NB4 (cell line): ENCODE results near the gene LAMTOR1.

Experiments used
- MYC ChIP-seq: IDR thresholded peaks from 2 replicates; pipeline ENCODE4 v1.6.1; 2011; ENCODE audit warnings: low read depth, low read length
- POLR2A ChIP-seq: IDR thresholded peaks from 2 replicates; pipeline ENCODE4 v1.6.1; 2011; ENCODE audit warnings: mild to moderate bottlenecking; ENCODE audit not compliant: insufficient read length; ENCODE audit errors: extremely low read depth
- TF ChIP-seq, protein P1 (sequence below): IDR thresholded peaks from one replicate; pipeline ENCODE4 v1.5.1; 2012; ENCODE audit warnings: low read depth, low read length
- TF ChIP-seq, protein P2 (sequence below): IDR thresholded peaks from 2 replicates; pipeline ENCODE4 v1.6.1; 2011; ENCODE audit warnings: low read depth, low read length

DNA sequence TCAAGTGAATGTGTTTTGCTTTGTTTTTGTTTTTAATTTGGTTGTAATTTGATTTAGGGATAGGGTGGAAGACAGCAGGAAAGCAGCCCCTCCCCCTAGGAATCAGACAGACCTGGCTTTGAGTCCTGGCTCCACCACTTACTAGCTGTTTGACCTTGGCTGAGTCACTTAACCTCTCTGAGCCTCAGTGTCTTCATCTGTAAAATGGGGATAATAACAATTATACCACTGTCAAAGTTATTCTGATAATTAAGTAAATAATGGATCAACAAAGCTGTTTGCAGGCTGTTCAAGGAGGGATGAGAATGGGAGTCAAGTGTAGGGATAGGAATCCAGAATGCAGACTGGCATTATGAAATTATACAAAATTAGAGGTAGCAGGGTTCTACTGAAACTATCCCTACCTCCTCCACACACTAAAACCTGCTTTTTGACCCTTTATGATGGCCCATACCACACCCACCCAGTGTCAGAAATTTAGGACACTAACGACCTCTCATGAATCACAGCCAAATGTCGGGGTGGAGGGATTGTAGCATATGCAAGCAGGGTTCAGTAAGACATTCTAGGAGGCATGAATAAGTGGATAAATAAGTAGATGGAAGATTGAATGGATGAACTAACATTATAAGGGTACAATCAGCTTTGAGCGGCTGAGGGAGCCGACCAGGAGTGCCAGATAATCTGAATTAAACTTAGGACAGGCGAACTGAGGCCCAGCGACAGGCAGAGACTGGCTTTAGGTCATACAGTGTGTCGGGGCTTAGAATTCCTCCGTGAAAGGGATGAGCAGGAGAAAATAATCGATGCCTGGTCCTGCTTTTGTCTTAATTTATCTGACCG is 8.4 kb upstream of the LAMTOR1 start:
- TF ChIP-seq, protein P1, sequence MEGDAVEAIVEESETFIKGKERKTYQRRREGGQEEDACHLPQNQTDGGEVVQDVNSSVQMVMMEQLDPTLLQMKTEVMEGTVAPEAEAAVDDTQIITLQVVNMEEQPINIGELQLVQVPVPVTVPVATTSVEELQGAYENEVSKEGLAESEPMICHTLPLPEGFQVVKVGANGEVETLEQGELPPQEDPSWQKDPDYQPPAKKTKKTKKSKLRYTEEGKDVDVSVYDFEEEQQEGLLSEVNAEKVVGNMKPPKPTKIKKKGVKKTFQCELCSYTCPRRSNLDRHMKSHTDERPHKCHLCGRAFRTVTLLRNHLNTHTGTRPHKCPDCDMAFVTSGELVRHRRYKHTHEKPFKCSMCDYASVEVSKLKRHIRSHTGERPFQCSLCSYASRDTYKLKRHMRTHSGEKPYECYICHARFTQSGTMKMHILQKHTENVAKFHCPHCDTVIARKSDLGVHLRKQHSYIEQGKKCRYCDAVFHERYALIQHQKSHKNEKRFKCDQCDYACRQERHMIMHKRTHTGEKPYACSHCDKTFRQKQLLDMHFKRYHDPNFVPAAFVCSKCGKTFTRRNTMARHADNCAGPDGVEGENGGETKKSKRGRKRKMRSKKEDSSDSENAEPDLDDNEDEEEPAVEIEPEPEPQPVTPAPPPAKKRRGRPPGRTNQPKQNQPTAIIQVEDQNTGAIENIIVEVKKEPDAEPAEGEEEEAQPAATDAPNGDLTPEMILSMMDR, result no peak
- TF ChIP-seq MYC (no peak), POLR2A (no peak)
- TF ChIP-seq, protein P2, sequence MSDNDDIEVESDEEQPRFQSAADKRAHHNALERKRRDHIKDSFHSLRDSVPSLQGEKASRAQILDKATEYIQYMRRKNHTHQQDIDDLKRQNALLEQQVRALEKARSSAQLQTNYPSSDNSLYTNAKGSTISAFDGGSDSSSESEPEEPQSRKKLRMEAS, result no peak
